Limb (tissue), 2 donors: Measurements from ENCODE around the gene CBR1.

Experiments used
- DNase-seq, 2 donors: peaks; one replicate each; pipeline ENCODE4 v3.0.0-alpha.2; 2016; ENCODE audit errors: extremely low spot score in 2 of 2

The CBR1 gene

DNA sequence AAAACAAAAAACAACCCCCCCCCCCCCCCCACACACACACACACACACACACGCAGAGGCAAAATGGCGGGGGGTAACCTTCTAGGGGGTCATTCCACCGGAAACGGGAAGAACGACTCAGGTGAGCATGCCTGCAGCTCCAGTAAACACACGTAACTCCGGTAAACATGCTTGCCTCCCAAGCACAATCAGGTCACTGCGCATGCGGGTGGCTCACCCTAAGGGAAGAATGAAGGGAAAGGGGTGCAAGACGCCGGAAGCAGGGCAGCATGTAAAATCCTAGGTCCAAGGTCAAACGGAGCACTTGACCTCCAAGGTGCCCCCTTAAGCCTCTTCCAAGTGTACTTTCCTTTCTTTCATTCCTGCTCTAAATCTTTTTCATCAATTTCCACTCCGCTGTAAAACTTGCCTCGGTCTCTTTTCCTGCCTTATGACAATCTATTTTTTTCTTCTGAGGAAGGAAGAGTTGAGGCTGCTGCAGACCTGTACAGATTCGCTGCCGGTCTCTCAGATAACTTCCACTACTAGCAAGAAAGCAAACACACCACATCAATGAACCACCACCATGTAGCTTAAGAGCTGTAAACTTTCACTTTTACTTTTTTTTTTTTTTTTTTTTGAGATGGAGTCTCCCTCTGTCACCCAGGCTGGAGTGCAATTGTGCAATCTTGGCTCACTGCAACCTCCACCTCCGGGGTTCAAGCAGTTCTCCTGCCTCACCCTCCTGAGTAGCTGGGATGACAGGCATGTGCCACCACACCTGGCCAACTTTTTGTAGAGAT is 44.0 kb downstream of the CBR1 start:
- DNase-seq: no peak

DNA sequence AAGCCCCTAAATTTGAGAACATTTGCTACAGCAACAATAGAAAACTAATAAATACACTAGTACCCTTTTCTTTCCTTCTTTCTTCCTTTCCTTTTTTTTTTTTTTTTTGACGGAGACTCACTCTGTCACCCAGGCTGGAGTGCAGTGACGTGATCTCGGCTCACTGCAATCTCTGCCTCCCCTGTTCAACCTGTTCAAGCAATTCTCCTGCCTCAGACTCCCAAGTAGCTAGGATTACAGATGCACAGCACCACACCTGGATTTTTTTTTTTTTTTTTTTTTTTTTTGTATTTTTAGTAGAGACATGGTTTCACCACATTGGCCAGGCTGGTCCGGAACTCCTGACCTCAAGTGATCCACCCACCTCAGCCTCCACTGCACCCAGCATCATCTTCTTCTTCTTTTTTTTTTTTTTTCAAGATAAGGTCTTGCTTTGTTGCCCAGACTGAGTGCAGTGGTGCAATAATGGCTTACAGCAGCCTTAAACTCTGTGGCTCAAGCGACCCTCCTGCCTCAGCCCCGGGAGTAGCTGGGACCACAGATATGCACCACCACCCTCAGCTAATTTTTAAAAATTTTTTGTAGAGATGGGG is 45.4 kb downstream of the CBR1 start:
- no peak for DNase-seq

DNA sequence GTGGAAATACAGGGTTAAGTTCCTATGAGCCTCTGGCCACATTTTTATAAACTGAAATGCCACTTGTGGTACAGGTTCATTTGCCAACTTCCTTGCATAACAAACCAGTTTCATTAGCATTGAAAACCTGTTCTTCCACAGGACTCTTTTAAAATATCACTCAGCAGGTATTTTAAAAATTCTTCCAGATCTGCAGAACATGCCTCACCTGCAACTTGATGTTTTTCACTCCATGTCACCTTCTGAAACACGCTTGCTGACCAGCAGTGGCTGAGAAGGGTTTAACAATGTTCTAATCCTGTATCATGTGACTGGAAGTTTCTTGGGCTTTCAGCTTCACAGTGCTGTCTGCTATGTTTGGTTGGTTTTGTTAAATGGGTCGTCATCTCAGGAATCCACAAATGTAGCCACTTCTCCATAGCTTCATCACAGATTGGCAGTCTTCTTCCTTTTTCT is 47.5 kb downstream of the CBR1 start:
- no peak for DNase-seq

DNA sequence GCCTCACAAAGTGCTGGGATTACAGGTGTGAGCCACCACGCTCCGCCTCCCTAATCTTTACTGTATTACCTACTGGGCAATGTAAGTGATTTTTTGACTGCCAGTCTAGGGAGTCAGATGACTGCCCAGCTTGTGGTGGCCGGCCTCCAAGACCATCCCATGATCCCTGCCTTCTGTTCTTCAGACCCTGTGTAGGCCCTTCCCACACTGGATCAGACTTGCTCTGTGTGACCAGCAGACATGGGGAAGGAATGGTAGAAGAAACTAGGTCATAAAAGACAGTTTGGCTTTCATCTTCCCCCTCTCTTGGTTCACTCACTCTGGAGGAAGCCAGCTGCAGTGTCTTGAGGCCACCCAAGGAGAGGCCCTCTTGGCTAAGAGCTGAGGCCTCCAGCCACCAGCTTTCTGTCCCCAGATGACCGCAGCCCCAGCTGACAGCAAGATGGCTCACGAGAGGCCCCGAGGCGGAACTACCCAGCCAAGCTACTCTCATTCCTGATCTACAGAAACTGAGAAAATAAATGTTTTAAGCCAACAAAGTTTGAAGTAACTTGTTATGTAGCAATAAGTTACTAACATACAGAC is 50.6 kb downstream of the CBR1 start:
- DNase-seq: no peak
